ENCODE measurements around the gene CTF1.

DNA sequence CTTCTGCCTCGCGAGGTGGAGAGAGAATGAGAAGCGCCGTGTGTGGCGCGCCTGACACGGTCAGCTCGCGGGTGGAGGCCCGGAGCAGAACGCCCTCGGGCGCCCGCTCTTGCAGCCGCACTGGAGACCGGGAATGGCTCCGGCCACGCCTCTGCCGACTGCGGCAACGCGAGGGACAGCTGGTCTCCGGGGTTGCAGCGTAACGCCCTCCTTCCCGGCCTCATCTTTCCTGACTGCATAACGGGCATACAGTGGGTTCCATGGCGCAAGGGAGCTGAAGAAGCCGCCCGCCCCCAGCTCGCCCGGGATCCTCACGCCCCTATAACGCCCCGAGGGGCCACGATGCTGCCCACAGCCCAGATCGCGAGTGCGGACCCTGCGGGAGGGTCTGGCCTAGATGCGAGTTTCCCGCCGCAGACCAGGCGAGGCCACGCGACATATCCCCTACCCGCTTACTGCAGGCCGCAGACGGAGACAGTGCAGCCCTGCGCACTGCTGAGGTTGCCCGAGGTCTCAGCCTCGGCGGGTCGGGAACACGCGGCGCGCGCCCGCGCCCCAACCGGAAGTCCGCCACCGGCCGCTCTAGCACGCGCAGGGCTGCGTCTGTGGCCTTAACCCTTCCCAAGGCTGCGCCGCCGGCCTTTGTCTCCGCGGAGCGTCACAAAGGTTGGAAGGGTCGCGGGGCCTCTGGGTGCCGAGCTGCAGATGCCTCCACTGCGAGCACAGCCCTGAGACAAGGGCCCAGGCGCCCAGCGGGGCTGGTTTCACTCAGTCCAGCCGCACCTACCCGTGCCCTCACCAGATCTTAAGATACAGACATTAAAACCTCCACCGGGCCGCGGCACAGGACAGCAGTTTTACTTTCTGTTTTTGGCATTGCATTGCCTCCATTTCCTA is 21.3 kb upstream of the CTF1 start:
- TF ChIP-seq POLR2AphosphoS5 (IDR thresholded peaks at IDR 0.05): peak; percentile 74 to 96 (median 93)
- TF ChIP-seq POLR2A (IDR thresholded peaks at IDR 0.05): peak; percentile 77 to 80

Measured in sigmoid colon (tissue), 4 donors.